Loucy (cell line): ENCODE results near the gene MOB3C.
"Not testable (repeated sequence)": the region's sequence is repeated elsewhere in the genome, so short reads cannot be mapped to it uniquely, and the experiment has no call there.

Experiments used
- EZH2phosphoT487 ChIP-seq: fragments of 200-600 bp; IDR thresholded peaks from 2 replicates; pipeline ENCODE4 v1.6.1; 2018; ENCODE audit warnings: antibody characterized with exemption, mild to moderate bottlenecking, moderate library complexity, borderline replicate concordance
- TF ChIP-seq, protein P1 (sequence below): fragments of 200-600 bp; sonication (generic); conservative IDR thresholded peaks from 2 replicates; pipeline ENCODE4 v1.5.1; 2014; ENCODE audit warnings: mild to moderate bottlenecking, antibody characterized with exemption, low read length

DNA sequence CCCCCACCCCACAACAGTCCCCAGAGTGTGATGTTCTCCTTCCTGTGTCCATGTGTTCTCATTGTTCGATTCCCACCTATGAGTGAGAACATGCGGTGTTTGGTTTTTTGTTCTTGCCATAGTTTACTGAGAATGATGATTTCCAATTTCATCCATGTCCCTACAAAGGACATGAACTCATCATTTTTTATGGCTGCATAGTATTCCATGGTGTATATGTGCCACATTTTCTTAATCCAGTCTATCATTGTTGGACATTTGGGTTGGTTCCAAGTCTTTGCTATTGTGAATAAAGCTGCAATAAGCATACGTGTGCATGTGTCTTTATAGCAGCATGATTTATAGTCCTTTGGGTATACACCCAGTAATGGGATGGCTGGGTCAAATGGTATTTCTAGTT is 34.5 kb upstream of the MOB3C start:
- TF ChIP-seq, protein P1, sequence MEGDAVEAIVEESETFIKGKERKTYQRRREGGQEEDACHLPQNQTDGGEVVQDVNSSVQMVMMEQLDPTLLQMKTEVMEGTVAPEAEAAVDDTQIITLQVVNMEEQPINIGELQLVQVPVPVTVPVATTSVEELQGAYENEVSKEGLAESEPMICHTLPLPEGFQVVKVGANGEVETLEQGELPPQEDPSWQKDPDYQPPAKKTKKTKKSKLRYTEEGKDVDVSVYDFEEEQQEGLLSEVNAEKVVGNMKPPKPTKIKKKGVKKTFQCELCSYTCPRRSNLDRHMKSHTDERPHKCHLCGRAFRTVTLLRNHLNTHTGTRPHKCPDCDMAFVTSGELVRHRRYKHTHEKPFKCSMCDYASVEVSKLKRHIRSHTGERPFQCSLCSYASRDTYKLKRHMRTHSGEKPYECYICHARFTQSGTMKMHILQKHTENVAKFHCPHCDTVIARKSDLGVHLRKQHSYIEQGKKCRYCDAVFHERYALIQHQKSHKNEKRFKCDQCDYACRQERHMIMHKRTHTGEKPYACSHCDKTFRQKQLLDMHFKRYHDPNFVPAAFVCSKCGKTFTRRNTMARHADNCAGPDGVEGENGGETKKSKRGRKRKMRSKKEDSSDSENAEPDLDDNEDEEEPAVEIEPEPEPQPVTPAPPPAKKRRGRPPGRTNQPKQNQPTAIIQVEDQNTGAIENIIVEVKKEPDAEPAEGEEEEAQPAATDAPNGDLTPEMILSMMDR: not testable (repeated sequence)
- not testable (repeated sequence) for TF ChIP-seq EZH2phosphoT487
